A204.1 (cell line): Measurements from ENCODE around the gene NPHP4.

Experiments
- FAIRE-seq: peaks from 2 replicates; lab custom pipeline; 2012; peaks lifted over from hg19 to GRCh38; lab: Jason Lieb, UNC

NPHP4 gene

GRCh38 chr1:6003568-6004411, 11.6 kb upstream of the NPHP4 start:
- FAIRE-seq = no peak

- no peak for FAIRE-seq
Measured at GRCh38 chr1:6002714-6003501, 10.7 kb upstream of the NPHP4 start.

- FAIRE-seq = no peak
Measured at GRCh38 chr1:6001992-6002576, 9.9 kb upstream of the NPHP4 start.

GRCh38 chr1:6000444-6001288, 8.4 kb upstream of the NPHP4 start:
- no peak for FAIRE-seq

GRCh38 chr1:5999711-6000443, 7.7 kb upstream of the NPHP4 start:
- no peak for FAIRE-seq

GRCh38 chr1:5998906-5999301, 6.7 kb upstream of the NPHP4 start:
- no peak for FAIRE-seq

DNA sequence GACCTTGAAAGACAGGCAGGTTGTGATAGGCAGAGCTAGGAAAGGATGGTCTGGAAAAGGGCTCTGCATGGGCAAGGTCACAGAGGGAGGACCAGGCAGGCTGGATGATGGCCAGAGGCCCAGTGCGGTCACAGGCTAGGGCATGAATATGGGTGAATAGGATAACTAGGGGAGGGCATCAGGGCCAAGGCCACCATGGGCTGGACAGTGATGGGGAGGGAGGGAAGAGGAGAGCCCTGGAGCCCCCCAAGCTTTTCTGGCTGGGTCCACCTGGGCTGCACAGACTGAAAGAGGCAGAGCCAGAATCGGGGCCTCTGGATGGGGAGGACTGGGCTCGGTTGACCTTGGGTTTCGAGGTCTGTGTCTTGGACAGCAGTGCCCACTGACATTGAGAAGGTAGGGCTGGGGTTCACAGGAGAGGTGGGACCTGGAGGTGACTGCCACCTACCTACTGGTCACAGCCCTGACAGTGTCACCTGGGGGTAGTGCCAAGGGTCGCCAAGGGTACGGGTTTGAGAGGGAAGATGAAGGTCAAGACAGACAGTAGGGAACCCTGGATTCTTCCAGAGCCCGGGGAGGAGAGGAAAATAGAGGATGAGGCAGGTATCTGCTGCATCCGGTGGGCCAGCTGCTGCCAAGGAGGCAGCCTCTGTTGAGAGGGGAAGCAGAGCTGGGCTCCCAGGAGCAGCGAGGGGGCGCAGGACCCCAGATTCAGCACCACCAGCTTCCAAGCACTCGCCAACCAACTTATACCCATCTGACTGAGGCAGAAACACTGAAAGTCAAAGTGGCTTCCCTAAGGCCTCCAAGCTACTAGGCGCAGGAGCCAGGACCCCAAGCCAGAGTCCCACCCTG, 6.1 kb upstream of the NPHP4 start:
- no peak for FAIRE-seq

DNA sequence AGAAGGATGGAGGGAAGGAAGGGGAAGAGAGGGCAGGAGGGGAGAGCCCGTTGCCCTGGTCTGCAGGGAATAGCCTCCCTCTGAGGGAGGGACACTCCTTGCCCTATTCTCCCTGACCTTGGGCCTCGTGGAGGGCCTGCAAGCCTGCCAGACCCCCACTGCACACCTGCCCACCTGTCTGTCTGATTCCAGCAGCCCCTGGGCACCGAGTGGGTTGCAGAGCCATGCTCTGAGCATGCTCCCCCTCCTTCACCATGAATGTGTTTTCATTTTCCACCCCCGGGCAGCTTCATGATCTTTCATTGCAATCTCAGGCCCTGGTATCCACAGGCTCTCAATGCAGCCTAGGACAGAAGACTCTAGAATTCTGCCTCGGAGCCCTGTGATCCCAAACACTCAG, 5.1 kb upstream of the NPHP4 start:
- no peak for FAIRE-seq

- no peak for FAIRE-seq
Measured at GRCh38 chr1:5996641-5997270, 4.5 kb upstream of the NPHP4 start.

- FAIRE-seq = no peak
Measured at GRCh38 chr1:5995871-5996630, 3.8 kb upstream of the NPHP4 start.

GRCh38 chr1:5994713-5995621, 2.7 kb upstream of the NPHP4 start:
- FAIRE-seq = no peak

GRCh38 chr1:5993556-5994491, 1.6 kb upstream of the NPHP4 start:
- FAIRE-seq = no peak

GRCh38 chr1:5992814-5993555, 760 bp upstream of the NPHP4 start:
- no peak for FAIRE-seq

DNA sequence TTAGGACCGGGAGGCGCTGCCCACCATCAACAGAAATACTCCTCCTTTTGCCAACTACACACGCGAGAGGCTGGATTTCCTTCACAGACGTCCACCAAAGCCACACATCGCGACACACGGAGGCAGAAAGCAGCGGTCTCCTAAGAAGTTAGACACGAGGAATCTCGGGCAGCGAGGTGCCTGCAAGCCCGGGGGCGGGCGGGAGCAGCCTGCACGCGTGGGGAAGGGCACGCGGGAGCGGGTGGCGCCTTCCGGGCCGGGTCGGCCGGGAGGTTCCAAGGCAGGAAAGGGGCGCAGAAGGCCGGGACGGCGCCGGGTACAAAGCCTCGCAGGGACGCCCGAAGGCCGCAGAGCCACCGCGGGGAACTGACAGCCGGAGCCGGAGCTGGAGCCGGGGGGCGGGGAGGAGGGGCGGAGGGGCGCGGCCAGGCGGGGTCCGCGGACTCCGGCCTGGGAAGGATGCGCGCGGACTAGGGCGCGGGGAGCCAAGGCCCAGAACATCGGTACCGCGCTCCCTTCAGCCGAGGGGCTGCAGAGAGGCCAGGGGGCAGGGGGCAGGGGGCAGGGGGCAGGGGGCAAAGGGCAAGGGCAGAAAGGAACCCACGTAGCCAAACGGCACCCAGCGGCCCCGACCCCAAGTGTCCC, 722 bp downstream of the NPHP4 start:
- FAIRE-seq = no peak

DNA sequence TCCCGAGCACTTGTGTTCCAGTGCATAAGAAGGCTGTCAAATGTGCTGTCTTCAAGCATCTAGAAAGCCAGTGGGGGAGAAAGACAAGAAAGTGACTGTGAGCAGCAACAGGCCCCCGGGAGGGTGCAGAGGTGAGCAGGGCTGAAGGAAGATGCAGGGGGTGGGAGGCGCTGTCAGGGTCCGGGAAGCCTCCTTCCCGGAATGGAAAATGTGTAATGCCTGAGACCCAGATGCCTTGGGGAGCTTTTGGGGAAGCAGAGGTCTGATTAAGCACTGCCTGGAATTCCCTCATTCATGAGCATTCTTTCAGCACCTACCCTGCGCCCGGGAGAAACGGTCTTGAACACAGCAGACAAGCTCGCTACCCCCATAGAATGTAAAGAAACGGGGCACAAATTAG, 1.3 kb downstream of the NPHP4 start:
- FAIRE-seq = no peak

- no peak for FAIRE-seq
Measured at GRCh38 chr1:5989731-5990271, 2.4 kb downstream of the NPHP4 start.
